PFSK-1 (cell line): ENCODE results near the gene NUP107.

Experiments
- FOXP2 ChIP-seq: optimal IDR thresholded peaks from 2 replicates; pipeline ENCODE3; 2011; ENCODE audit warnings: borderline replicate concordance, control low read depth, inconsistent platforms; ENCODE audit not compliant: insufficient read depth; ENCODE audit errors: extremely low read length, extremely low read depth
- POLR2AphosphoS5 ChIP-seq: IDR thresholded peaks from 2 replicates; pipeline ENCODE4 v1.6.1; 2012; ENCODE audit warnings: low read depth, mild to moderate bottlenecking, control low read depth, low read length, moderate library complexity
- SIN3A ChIP-seq: IDR thresholded peaks from 2 replicates; pipeline ENCODE4 v1.6.1; 2012; ENCODE audit warnings: mild to moderate bottlenecking, low read length, moderate library complexity, borderline replicate concordance; ENCODE audit not compliant: insufficient read depth
- TAF1 ChIP-seq: IDR thresholded peaks from 2 replicates; pipeline ENCODE4 v1.6.1; 2012; ENCODE audit warnings: low read length, control low read depth, borderline replicate concordance; ENCODE audit not compliant: insufficient read depth
- TF ChIP-seq, protein P1 (sequence below), 2 experiments: IDR thresholded peaks; 2 replicates each; pipeline versions ENCODE4 v1.6.1 to v1.8.0; 2011 to 2012; ENCODE audit warnings: low read depth in 2 of 2, low read length in 2 of 2, control low read depth in 1 of 2, inconsistent platforms in 1 of 2, mild to moderate bottlenecking in 1 of 2, moderate library complexity in 1 of 2; ENCODE audit not compliant: insufficient read depth in 1 of 2

Gene NUP107

DNA sequence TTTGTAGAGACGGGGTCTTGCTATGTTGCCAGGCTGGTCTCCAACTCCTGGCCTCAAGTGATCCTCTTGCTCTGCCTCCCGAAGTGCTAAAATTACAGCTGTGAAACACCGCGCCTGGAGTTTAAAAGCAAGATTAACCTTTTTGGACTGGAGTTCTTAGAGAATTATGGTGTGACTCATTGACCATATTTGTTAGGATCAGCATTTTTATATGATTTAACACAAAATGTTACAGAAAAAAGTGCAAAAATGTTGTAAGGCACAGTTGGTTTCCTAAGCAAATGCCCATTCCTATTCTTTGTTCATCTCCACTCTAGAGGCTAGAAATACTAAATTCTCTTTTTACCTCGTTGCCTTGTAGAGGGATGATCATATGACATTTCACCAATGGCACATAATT, 86.8 kb downstream of the NUP107 start:
- TF ChIP-seq SIN3A (no peak), FOXP2 (no peak), POLR2AphosphoS5 (no peak), TAF1 (no peak)
- TF ChIP-seq, protein P1, sequence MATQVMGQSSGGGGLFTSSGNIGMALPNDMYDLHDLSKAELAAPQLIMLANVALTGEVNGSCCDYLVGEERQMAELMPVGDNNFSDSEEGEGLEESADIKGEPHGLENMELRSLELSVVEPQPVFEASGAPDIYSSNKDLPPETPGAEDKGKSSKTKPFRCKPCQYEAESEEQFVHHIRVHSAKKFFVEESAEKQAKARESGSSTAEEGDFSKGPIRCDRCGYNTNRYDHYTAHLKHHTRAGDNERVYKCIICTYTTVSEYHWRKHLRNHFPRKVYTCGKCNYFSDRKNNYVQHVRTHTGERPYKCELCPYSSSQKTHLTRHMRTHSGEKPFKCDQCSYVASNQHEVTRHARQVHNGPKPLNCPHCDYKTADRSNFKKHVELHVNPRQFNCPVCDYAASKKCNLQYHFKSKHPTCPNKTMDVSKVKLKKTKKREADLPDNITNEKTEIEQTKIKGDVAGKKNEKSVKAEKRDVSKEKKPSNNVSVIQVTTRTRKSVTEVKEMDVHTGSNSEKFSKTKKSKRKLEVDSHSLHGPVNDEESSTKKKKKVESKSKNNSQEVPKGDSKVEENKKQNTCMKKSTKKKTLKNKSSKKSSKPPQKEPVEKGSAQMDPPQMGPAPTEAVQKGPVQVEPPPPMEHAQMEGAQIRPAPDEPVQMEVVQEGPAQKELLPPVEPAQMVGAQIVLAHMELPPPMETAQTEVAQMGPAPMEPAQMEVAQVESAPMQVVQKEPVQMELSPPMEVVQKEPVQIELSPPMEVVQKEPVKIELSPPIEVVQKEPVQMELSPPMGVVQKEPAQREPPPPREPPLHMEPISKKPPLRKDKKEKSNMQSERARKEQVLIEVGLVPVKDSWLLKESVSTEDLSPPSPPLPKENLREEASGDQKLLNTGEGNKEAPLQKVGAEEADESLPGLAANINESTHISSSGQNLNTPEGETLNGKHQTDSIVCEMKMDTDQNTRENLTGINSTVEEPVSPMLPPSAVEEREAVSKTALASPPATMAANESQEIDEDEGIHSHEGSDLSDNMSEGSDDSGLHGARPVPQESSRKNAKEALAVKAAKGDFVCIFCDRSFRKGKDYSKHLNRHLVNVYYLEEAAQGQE (IDR thresholded peaks at IDR 0.05; ENCODE audit: insufficient read depth in 1 of 2, low read depth in 2 of 2, low read length in 2 of 2) = no peak

DNA sequence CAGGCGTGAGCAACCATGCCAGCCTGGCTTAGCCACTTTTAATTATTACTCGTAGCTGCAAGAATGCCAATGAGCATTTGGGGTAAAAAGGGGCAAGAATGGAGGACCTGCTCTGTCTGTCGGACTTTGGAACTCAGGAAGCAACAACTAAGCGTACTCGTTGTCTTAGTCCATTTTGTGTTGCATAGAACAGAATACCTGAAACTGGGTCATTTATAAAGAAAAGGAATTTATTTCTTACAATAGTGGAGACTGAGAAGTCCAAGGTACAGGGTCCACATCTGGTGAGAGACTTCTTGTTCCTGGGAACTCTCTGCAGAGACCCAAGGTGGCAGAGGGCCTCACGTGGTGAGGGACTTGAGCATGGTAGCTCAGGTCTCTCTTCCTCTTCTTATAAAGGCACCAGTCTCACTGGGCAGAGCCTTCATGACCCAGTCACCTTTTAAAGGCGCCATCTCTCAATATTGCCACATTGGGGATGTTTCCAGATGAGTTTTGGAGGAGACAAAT, 88.4 kb downstream of the NUP107 start:
- TF ChIP-seq FOXP2 (no peak), POLR2AphosphoS5 (no peak)

DNA sequence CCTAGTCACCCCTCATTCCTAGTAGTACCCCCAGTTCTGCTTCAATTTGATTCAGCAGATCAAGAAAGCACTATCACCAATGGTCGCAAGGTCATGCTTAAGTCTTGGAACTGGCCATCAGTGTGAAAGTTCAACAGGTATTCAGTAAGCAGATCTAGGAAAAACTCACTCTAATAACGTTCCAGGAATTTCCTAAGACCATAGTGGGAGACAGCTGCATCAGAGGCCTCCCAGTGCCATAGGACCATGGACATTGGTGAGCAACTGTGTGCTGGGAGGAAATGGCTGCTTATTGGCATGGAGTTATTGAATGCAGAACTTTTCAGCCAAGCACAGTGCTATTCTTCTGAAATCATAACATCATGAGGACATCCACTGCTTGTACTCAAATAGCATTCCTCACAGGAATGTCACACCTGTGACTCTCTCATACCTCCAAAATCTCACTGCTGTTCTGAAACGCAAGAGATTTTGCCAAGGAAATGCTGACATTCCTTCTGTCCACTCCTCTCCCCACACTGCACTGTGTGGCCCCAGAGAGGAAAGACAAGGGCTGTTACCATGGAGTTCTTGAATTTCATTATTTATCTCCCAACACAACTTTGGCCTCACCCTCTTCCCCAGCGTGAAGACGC, 90.3 kb downstream of the NUP107 start:
- TF ChIP-seq POLR2AphosphoS5 (no peak), TAF1 (no peak), FOXP2 (no peak), SIN3A (no peak)
- TF ChIP-seq, protein P1 (IDR thresholded peaks at IDR 0.05; ENCODE audit: insufficient read depth in 1 of 2, low read depth in 2 of 2, low read length in 2 of 2) = no peak

DNA sequence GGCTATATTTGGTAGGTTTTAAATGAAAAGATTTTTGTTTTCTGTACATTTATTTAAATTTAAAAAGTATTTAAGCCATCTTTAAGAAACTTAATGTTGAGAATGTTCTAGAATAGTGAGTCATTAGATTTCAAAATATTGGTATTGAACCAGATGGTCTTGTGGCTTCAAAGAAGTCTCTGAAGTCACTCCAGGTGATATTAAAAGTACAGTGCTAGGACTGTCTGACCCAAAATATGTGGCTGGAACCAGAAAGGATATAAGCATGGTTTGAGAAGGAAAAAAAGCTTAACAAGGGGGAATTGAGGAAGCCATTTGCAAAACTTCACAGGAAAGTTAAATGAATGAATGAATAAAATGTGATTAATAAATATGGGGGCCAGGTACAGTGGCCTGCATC, 92.5 kb downstream of the NUP107 start:
- TF ChIP-seq, protein P1 (IDR thresholded peaks at IDR 0.05; ENCODE audit: insufficient read depth in 1 of 2, low read depth in 2 of 2, low read length in 2 of 2) = no peak
- TF ChIP-seq POLR2AphosphoS5 = no peak
- TF ChIP-seq FOXP2 = no peak
- TF ChIP-seq TAF1 = no peak
- TF ChIP-seq SIN3A = no peak

DNA sequence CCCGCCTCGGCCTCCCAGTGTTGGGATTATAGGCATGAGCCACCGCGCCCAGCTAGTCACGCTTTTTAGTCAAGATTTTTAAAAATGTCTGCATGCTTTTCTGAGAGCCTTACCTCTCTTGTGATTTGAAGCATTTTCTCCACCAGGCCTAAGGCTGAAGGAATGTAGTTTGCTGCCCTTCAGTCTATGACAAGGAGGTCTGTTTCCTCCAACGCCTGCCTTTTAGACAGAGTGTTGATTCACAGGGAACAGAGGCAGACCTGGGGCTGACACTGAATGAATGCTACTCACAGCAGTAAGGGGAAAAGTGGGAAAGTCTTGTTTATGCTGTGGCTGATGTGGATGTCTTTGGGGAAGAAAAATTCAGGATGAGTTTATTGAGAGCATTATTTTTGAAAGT, 94.0 kb downstream of the NUP107 start:
- TF ChIP-seq, protein P1 (IDR thresholded peaks at IDR 0.05; ENCODE audit: insufficient read depth in 1 of 2, low read depth in 2 of 2, low read length in 2 of 2) = no peak
- TF ChIP-seq FOXP2 (no peak), TAF1 (no peak), POLR2AphosphoS5 (no peak), SIN3A (no peak)
